WTC11 (cell line): ENCODE measurements around the gene SLIT2.

ENCODE experiments used
- CTCF ChIP-seq: fragments of 200-600 bp; IDR thresholded peaks from 2 replicates; pipeline ENCODE4 v1.8.0; 2022; ENCODE audit warnings: antibody characterized with exemption
- E2F1 ChIP-seq: sonication (generic); formaldehyde crosslinking; IDR thresholded peaks from 2 replicates; pipeline ENCODE4 v1.8.0; 2022; ENCODE audit warnings: mild to moderate bottlenecking, missing genetic modification reagents
- ELF4 ChIP-seq: sonication (generic); formaldehyde crosslinking; IDR thresholded peaks from 2 replicates; pipeline ENCODE4 v1.8.1; 2022; ENCODE audit warnings: low read depth, mild to moderate bottlenecking, moderate library complexity, missing genetic modification reagents
- FOXP4 ChIP-seq: sonication (generic); formaldehyde crosslinking; IDR thresholded peaks from 2 replicates; pipeline ENCODE4 v1.8.0; 2022; ENCODE audit warnings: mild to moderate bottlenecking, missing genetic modification reagents
- ZNF232 ChIP-seq: sonication (generic); formaldehyde crosslinking; IDR thresholded peaks from 2 replicates; pipeline ENCODE4 v1.8.0; 2022; ENCODE audit warnings: mild to moderate bottlenecking, missing genetic modification reagents

- TF ChIP-seq CTCF: no peak
- peak; percentile 97 for TF ChIP-seq FOXP4 (CRISPR knock-in tag)
- 0 out of 2 replicates have a peak, but pooled peaks have one; percentile 74 for TF ChIP-seq ELF4 (CRISPR knock-in tag)
- peak; percentile 89 for TF ChIP-seq ZNF232 (CRISPR knock-in tag)
- TF ChIP-seq E2F1 (CRISPR knock-in tag): 0 out of 2 replicates have a peak, but pooled peaks have one; percentile 85
Measured at GRCh38 chr4:20254511-20255250, 3.0 kb downstream of the SLIT2 start.
